ENCODE results near the gene ATF7. TPM values are rescaled to one million over a fixed set of nuclear protein-coding genes. Genes with fewer than 3 reads are reported as not detected.

The ATF7 gene
- polyA plus RNA-seq, 3 donors, result 21.7 to 27.9 (median 24.4) TPM

DNA sequence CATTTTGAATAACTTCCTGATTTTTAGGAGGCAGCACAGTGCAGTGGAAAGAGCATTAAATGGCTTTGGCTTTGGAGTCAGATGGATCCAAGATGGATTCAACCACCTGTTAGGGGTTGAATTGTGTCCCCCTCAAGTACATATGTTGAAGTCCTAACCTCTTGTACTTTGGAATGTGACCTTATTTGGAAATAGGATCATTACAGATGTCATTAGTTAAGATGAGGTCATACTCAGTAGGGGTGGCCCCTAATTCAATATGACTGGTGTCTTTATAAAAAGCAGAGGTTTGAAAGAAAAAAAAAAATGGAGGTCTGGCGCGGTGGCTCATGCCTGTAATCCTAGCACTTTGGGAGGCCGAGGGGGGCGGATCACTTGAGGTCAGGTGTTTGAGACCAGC lies 30.9 kb upstream of the ATF7 start:
- Histone ChIP-seq H3K27me3 (ENCODE audit: control insufficient read depth in 2 of 2, insufficient read depth in 2 of 2, low read length in 2 of 2) (no peaks in the 10 kb centered on the region), H4K20me1 (ENCODE audit: insufficient read depth, low read length) (no peaks in the 10 kb centered on the region), H3K4me3 (replicated peaks in 1 of 3; ENCODE audit: low read depth in 2 of 3, low read length in 3 of 3) (no peak overlapping the region), H3K27ac (ENCODE audit: low read depth in 1 of 2, low read length in 2 of 2) (no peak overlapping the region), H3K36me3 (replicated peaks in 1 of 2; ENCODE audit: control insufficient read depth in 1 of 2, insufficient read depth in 2 of 2, low read length in 2 of 2) (peaks cover under 1 to 8% of the 10 kb centered on the region in 2 donors), H3K9ac (ENCODE audit: insufficient read depth, low read length, poor library complexity, severe bottlenecking) (no peak overlapping the region), H3K9me3 (replicated peaks in 1 of 2; ENCODE audit: control insufficient read depth in 1 of 2, insufficient read depth in 1 of 2, low read length in 2 of 2) (no peaks in the 10 kb centered on the region), H3K4me2 (replicated peaks; ENCODE audit: extremely low read depth, low read length, poor library complexity, severe bottlenecking) (no peak overlapping the region), H3K4me1 (ENCODE audit: control insufficient read depth in 1 of 2, insufficient read depth in 2 of 2, low read length in 2 of 2) (no peaks in the 10 kb centered on the region), H2AFZ (ENCODE audit: insufficient read depth, low read depth, low read length, poor library complexity, severe bottlenecking) (no peak overlapping the region), H3K79me2 (ENCODE audit: insufficient read depth, low read length) (no peaks in the 10 kb centered on the region)
- intact Hi-C loops (cut with micrococcal nuclease), result no loop called here
- no peak for DNase-seq
- Mint-ChIP-seq H3K27me3 (ENCODE audit: low read depth in 3 of 3) (no peaks in the 10 kb centered on the region), H3K27ac (no peak overlapping the region), H3K36me3 (peaks cover 4 to 17% of the 10 kb centered on the region in 2 donors), H3K4me3 (no peak overlapping the region), H3K9me3 (peaks cover 0 to 2% (median 0%) of the 10 kb centered on the region in 7 donors), H3K4me1 (no peaks in the 10 kb centered on the region)
- no CpG with 5 or more reads among the region's 4 CpGs for WGBS (ENCODE audit: insufficient coverage)
- TF ChIP-seq, protein P1, sequence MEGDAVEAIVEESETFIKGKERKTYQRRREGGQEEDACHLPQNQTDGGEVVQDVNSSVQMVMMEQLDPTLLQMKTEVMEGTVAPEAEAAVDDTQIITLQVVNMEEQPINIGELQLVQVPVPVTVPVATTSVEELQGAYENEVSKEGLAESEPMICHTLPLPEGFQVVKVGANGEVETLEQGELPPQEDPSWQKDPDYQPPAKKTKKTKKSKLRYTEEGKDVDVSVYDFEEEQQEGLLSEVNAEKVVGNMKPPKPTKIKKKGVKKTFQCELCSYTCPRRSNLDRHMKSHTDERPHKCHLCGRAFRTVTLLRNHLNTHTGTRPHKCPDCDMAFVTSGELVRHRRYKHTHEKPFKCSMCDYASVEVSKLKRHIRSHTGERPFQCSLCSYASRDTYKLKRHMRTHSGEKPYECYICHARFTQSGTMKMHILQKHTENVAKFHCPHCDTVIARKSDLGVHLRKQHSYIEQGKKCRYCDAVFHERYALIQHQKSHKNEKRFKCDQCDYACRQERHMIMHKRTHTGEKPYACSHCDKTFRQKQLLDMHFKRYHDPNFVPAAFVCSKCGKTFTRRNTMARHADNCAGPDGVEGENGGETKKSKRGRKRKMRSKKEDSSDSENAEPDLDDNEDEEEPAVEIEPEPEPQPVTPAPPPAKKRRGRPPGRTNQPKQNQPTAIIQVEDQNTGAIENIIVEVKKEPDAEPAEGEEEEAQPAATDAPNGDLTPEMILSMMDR (IDR thresholded peaks at IDR 0.05), result no peak

DNA sequence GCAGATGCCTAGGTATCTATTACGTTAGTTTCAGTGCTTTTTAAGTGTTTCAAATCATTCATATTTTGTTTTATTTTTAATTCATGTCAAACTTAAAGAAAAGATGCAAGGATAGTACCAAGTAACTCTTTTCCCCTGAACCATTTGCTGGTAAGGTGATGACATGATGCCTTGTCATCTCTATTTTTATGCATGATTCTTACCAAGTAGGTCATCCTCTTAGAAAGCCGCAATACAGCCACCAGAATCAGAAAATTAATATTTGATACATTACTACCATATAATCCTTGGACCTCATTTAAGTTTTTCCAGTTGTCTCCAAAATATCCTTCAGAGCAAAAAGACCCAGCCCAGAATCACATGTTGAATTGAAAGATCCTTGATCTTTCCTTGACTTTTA lies 27.4 kb upstream of the ATF7 start:
- H4K20me1 ChIP-seq (ENCODE audit: insufficient read depth, low read length), result no peaks in the 10 kb centered on the region
- no peak overlapping the region for H3K4me3 ChIP-seq (replicated peaks in 1 of 3; ENCODE audit: low read depth in 2 of 3, low read length in 3 of 3)
- WGBS (ENCODE audit: insufficient coverage), result no CpG with 5 or more reads among the region's 2 CpGs
- H3K36me3 ChIP-seq (replicated peaks in 1 of 2; ENCODE audit: control insufficient read depth in 1 of 2, insufficient read depth in 2 of 2, low read length in 2 of 2), result no peaks in the 10 kb centered on the region
- TF ChIP-seq, protein P1 (IDR thresholded peaks at IDR 0.05), result no peak
- H3K27ac ChIP-seq (ENCODE audit: low read depth in 1 of 2, low read length in 2 of 2), result no peak overlapping the region
- peaks cover 0 to 1% (median 1%) of the 10 kb centered on the region in 3 donors for H3K27me3 Mint-ChIP-seq (ENCODE audit: low read depth in 3 of 3)
- H3K4me2 ChIP-seq (replicated peaks; ENCODE audit: extremely low read depth, low read length, poor library complexity, severe bottlenecking), result no peak overlapping the region
- intact Hi-C loops (cut with micrococcal nuclease), result no loop called here
- no peak overlapping the region for H2AFZ ChIP-seq (ENCODE audit: insufficient read depth, low read depth, low read length, poor library complexity, severe bottlenecking)
- H3K27ac Mint-ChIP-seq, result no peak overlapping the region
- H3K9me3 ChIP-seq (replicated peaks in 1 of 2; ENCODE audit: control insufficient read depth in 1 of 2, insufficient read depth in 1 of 2, low read length in 2 of 2), result no peaks in the 10 kb centered on the region
- H3K27me3 ChIP-seq (ENCODE audit: control insufficient read depth in 2 of 2, insufficient read depth in 2 of 2, low read length in 2 of 2), result no peaks in the 10 kb centered on the region
- H3K36me3 Mint-ChIP-seq, result peaks cover 0 to 2% of the 10 kb centered on the region in 2 donors
- H3K4me1 Mint-ChIP-seq, result no peaks in the 10 kb centered on the region
- no peaks in the 10 kb centered on the region for H3K4me1 ChIP-seq (ENCODE audit: control insufficient read depth in 1 of 2, insufficient read depth in 2 of 2, low read length in 2 of 2)
- H3K4me3 Mint-ChIP-seq, result no peak overlapping the region
- no peaks in the 10 kb centered on the region for H3K79me2 ChIP-seq (ENCODE audit: insufficient read depth, low read length)
- peaks cover 0 to 2% (median 0%) of the 10 kb centered on the region in 7 donors for H3K9me3 Mint-ChIP-seq
- no peak overlapping the region for H3K9ac ChIP-seq (ENCODE audit: insufficient read depth, low read length, poor library complexity, severe bottlenecking)
- DNase-seq, result no peak

All from CD14-positive monocyte (primary cell).